Omental fat pad (tissue), 4 donors: Measurements from ENCODE around the gene UVSSA. TPM values are rescaled to one million over a fixed set of nuclear protein-coding genes. Genes with fewer than 3 reads are reported as not detected.

Experiments
- ATAC-seq: fragments of 150-250 bp; one replicate; pipeline ENCODE4 v1.9.1; 2016; ENCODE audit warnings: mild to moderate bottlenecking, moderate library complexity; ENCODE audit not compliant: low FRiP score
- DNase-seq: peaks from one replicate; pipeline ENCODE4 v3.0.0-alpha.2; 2019; ENCODE audit warnings: low spot score
- CTCF ChIP-seq, 3 donors: fragments of 450-650 bp; IDR thresholded peaks; one replicate each; pipeline ENCODE4 v1.5.1; 2016 to 2017; ENCODE audit warnings: antibody characterized with exemption in 3 of 3, mild to moderate bottlenecking in 3 of 3, moderate library complexity in 2 of 3
- total RNA-seq, 4 donors: library from RNA; depleted of rRNA; stranded (reverse); fragments of >200 nt; gene quantifications; one replicate each; pipeline ENCODE4 v1.1.0, GENCODE V29; 2016

The UVSSA gene
- total RNA-seq, 4 donors from 2014 or later = 10.2 to 28.2 (median 13.0) TPM

GRCh38 chr4:1414831-1415680 is 68.0 kb downstream of the UVSSA start:
- ATAC-seq (no peak), DNase-seq (no peak)
- TF ChIP-seq CTCF (IDR thresholded peaks at IDR 0.05) = no peak

- DNase-seq (no peak), ATAC-seq (no peak)
- TF ChIP-seq CTCF (IDR thresholded peaks at IDR 0.05) = no peak
Measured at GRCh38 chr4:1415681-1415981, 68.6 kb downstream of the UVSSA start.

- ATAC-seq (no peak), DNase-seq (no peak)
- no peak for TF ChIP-seq CTCF (IDR thresholded peaks at IDR 0.05)
Measured at GRCh38 chr4:1416051-1416947, 69.3 kb downstream of the UVSSA start.

GRCh38 chr4:1416948-1417260 is 69.9 kb downstream of the UVSSA start:
- ATAC-seq = no peak
- DNase-seq = no peak
- TF ChIP-seq CTCF (IDR thresholded peaks at IDR 0.05) = no peak

DNA sequence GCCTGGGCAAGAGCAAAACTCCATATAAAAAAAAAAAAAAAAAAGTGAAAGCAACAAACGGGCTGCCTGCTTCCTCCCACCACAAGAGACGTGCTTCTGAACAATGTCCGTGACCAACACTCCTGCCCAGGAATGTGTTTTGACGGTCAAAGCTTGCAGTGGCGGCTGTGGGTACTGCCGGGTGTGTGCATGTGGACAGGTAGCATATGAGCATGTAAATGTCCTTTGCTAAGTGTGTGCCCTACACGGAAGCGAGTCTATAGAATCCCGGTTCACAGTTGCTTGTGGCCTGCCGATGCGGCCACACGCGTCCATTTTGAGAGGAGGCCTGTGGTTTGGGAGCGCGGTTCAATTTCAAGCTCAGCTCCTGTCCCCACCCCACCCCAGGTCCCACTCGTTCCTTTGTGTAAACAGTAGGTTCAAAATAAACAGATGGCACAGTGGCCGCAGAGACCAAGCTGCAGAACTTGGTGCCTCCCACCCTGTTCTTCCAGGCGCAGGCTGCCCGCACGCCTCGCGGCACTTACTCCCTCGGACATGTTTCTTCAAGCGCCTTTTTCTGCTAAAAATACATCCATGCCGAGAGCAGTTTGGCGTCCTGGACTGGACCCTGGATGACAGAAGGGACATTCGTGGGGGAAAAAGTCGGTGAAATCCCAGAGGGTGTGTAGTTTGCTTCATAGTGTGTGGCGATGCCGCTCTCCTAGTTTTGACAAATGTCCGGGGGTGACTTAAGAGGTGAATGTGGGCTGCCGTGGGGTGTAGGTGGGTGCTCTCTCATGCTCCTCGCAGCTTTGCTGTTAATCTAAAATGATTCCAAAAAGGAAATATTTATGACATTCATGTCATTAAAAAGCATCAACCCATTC is 70.7 kb downstream of the UVSSA start:
- no peak for ATAC-seq
- DNase-seq = no peak
- no peak for TF ChIP-seq CTCF (IDR thresholded peaks at IDR 0.05)

- ATAC-seq (no peak), DNase-seq (no peak)
- no peak for TF ChIP-seq CTCF (IDR thresholded peaks at IDR 0.05)
Measured at GRCh38 chr4:1418494-1419285, 71.7 kb downstream of the UVSSA start.
